ENCODE data around the gene MYO5A. TPM values are rescaled to one million over a fixed set of nuclear protein-coding genes. Genes with fewer than 3 reads are reported as not detected.

MYO5A gene
- total RNA-seq, 2 donors from 2014 or later = 12.3 to 21.5 TPM

- Histone ChIP-seq H3K4me1 (no peaks in the 10 kb centered on the region), H3K4me3 (no peak overlapping the region), H3K27ac (no peak overlapping the region), H3K36me3 (peaks cover 32% of the 10 kb centered on the region), H3K27me3 (no peaks in the 10 kb centered on the region), H3K9me3 (no peaks in the 10 kb centered on the region)
- no peak for DNase-seq (ENCODE audit: low spot score)
- TF ChIP-seq CTCF (IDR thresholded peaks at IDR 0.05) = no peak
These were observed 201.9 kb downstream of the MYO5A start for GRCh38 chr15:52326756-52327155.

- H3K27ac ChIP-seq = no peak overlapping the region
- no peak for TF ChIP-seq CTCF (IDR thresholded peaks at IDR 0.05)
- H3K36me3 ChIP-seq = peaks cover 36% of the 10 kb centered on the region
- no peaks in the 10 kb centered on the region for H3K27me3 ChIP-seq
- no peak overlapping the region for H3K4me3 ChIP-seq
- no peaks in the 10 kb centered on the region for H3K9me3 ChIP-seq
- no peak for DNase-seq (ENCODE audit: low spot score)
- no peaks in the 10 kb centered on the region for H3K4me1 ChIP-seq
These were observed 204.6 kb downstream of the MYO5A start for GRCh38 chr15:52324109-52324508.

- DNase-seq (ENCODE audit: low spot score) = no peak
- H3K36me3 ChIP-seq = peaks cover 50% of the 10 kb centered on the region
- no peak for TF ChIP-seq CTCF (IDR thresholded peaks at IDR 0.05)
These were observed 209.8 kb downstream of the MYO5A start for GRCh38 chr15:52318729-52319500.

GRCh38 chr15:52317688-52318087, 211.0 kb downstream of the MYO5A start:
- H3K27ac ChIP-seq = no peak overlapping the region
- TF ChIP-seq CTCF (IDR thresholded peaks at IDR 0.05) = no peak
- H3K4me3 ChIP-seq = no peak overlapping the region
- peaks cover 62% of the 10 kb centered on the region for H3K36me3 ChIP-seq
- no peaks in the 10 kb centered on the region for H3K4me1 ChIP-seq
- DNase-seq (ENCODE audit: low spot score) = no peak
- no peaks in the 10 kb centered on the region for H3K27me3 ChIP-seq
- H3K9me3 ChIP-seq = no peaks in the 10 kb centered on the region

More at GRCh38 chr15:52318729-52319500, 209.8 kb downstream of the MYO5A start:
- H3K27ac ChIP-seq = peak overlapping the region; percentile 7 to 8
- no peaks in the 10 kb centered on the region for H3K27me3 ChIP-seq
- no peaks in the 10 kb centered on the region for H3K9me3 ChIP-seq
- no peaks in the 10 kb centered on the region for H3K4me1 ChIP-seq
- H3K4me3 ChIP-seq = no peak overlapping the region

GRCh38 chr15:52317022-52317421, 211.7 kb downstream of the MYO5A start:
- no peaks in the 10 kb centered on the region for H3K4me1 ChIP-seq
- no peak for TF ChIP-seq CTCF (IDR thresholded peaks at IDR 0.05)
- H3K9me3 ChIP-seq = no peaks in the 10 kb centered on the region
- no peaks in the 10 kb centered on the region for H3K27me3 ChIP-seq
- H3K36me3 ChIP-seq = peaks cover 66% of the 10 kb centered on the region
- H3K27ac ChIP-seq = no peak overlapping the region
- no peak overlapping the region for H3K4me3 ChIP-seq
- no peak for DNase-seq (ENCODE audit: low spot score)

GRCh38 chr15:52309154-52309548, 219.5 kb downstream of the MYO5A start:
- Histone ChIP-seq H3K27me3 (no peaks in the 10 kb centered on the region), H3K27ac (no peak overlapping the region), H3K4me1 (no peaks in the 10 kb centered on the region), H3K4me3 (no peak overlapping the region), H3K9me3 (no peaks in the 10 kb centered on the region), H3K36me3 (peaks cover 31% of the 10 kb centered on the region)
- no peak for TF ChIP-seq CTCF (IDR thresholded peaks at IDR 0.05)
- DNase-seq (ENCODE audit: low spot score) = no peak

All from right atrium auricular region (tissue), 2 donors.